ENCODE measurements around the gene PALB2.
A peak's percentile ranks its signal among the peaks of the same experiment; 100 is the strongest.
"Not testable (repeated sequence)": the region's sequence is repeated elsewhere in the genome, so short reads cannot be mapped to it uniquely, and the experiment has no call there.

Gene PALB2

DNA sequence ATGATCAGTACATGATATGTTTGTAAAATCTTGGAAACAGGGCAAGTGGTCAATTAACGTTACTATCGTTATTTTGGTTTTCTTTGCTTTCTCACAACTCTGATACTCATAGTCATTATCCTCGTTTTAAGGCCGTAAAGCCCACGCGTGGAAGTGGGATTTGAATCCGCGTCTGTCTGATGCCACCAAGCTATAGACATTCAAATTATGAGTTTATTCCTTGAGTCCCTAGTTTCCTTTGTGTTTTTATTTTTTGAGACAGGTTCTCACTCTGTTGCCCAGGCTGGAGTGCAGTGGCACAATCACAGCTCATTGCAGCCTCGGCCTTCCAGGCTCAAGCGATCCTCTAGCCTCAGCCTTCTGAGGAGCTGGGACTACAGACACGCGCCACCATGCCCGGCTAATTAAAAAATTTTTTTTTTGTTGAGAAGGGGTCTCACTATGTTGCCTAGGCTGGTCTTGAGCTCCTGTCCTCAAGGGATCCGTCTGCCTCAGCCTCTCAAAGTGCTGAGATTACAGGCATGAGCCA is 1.2 kb upstream of the PALB2 start:
- TF ChIP-seq, protein P1, sequence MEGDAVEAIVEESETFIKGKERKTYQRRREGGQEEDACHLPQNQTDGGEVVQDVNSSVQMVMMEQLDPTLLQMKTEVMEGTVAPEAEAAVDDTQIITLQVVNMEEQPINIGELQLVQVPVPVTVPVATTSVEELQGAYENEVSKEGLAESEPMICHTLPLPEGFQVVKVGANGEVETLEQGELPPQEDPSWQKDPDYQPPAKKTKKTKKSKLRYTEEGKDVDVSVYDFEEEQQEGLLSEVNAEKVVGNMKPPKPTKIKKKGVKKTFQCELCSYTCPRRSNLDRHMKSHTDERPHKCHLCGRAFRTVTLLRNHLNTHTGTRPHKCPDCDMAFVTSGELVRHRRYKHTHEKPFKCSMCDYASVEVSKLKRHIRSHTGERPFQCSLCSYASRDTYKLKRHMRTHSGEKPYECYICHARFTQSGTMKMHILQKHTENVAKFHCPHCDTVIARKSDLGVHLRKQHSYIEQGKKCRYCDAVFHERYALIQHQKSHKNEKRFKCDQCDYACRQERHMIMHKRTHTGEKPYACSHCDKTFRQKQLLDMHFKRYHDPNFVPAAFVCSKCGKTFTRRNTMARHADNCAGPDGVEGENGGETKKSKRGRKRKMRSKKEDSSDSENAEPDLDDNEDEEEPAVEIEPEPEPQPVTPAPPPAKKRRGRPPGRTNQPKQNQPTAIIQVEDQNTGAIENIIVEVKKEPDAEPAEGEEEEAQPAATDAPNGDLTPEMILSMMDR (conservative IDR thresholded peaks at IDR 0.05; ENCODE audit: low read length), result no peak
- no peak for DNase-seq (ENCODE audit: low read depth)

DNA sequence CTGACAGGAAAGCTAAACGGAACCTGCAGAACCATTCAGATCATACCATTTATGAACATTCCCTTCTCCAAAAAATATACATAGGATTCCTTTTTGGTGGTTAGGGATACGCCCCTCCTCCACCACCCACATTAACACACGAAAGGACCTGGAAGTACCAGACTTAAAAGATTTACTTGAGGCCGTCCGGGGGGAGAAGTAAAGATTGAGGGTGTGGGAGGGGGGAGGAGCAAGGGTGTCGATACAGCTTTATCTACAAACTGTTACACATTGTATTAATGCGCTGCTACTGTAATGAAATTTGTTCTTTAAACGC is 537 bp downstream of the PALB2 start:
- TF ChIP-seq, protein P1 (conservative IDR thresholded peaks at IDR 0.05; ENCODE audit: low read length), result no peak
- peak overlapping the region; percentile 81 for H3K4me3 ChIP-seq (ENCODE audit: low read length)
- peak; percentile 1 for DNase-seq (ENCODE audit: low read depth)

More for the DNA sequence above, 1.2 kb upstream of the PALB2 start:
- H3K4me3 ChIP-seq (ENCODE audit: low read length), result peak overlapping the region; percentile 81

DNA sequence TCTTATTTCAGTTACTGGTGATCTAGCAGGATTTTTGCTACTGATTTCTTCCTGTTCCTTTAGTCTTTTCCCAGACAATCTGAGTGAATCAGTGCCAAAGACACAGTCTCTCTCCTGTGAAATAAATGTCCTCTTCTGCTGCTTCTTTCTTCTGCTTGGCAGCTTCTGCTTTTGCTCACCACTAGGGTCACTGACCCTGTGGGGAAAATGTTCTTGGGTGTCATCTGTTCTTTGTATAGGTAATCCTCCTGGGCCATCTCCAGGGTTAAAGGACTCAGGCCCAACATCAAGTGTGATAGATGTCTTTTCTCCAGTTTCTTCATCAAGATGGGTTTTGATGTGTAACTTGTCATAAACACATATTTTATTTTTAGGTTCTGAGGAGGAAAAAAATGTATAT is 5.2 kb downstream of the PALB2 start:
- H3K4me3 ChIP-seq (ENCODE audit: low read length), result no peak overlapping the region
- DNase-seq (ENCODE audit: low read depth), result no peak
- TF ChIP-seq, protein P1 (conservative IDR thresholded peaks at IDR 0.05; ENCODE audit: low read length), result no peak

DNA sequence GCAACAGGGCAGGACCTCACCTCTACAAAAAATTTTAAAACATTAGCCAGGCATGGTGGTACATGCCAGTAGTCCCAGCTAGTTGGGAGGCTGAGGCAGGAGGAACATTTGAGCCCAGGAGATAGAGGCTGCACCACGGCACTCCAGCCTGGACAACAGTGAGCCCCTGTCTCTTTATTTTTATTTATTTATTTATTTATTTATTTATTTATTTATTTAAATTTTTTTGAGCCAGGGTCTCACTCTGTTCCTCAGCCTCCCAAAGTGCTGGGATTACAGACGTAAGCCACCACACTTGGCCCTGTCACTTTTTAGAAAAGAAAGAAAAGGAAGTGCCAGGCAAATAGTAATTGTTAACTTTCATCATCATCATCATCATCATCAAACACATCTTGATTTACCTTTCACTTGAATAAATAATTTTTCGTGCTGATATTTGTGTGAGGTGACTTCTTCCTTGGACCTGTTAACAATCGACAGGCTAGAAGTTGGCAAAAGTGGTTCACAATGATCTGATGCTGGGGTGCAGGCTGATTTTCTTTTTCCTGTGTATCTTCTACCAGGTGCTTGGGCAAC is 6.6 kb downstream of the PALB2 start:
- no peak for DNase-seq (ENCODE audit: low read depth)
- no peak overlapping the region for H3K4me3 ChIP-seq (ENCODE audit: low read length)
- TF ChIP-seq, protein P1 (conservative IDR thresholded peaks at IDR 0.05; ENCODE audit: low read length), result no peak

DNA sequence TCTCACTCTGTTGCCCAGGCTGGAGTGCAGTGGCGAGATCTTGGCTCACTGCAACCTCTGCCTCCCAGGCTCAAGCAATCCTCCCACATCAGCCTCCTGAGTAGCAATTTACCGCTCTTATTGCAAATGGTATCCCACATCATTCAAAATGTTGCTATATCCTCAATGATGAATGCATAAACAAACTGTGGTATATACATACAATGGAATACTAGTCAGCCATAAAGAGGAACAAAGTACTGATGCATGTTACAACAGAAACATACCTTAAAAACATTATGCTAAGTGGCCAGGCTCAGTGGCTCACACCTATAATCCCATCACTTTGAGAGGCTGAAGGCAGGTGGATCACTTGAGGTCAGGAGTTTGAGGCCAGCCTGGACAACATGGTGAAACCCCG is 9.2 kb downstream of the PALB2 start:
- not testable (repeated sequence) for DNase-seq (ENCODE audit: low read depth); H3K4me3 ChIP-seq (ENCODE audit: low read length)

DNA sequence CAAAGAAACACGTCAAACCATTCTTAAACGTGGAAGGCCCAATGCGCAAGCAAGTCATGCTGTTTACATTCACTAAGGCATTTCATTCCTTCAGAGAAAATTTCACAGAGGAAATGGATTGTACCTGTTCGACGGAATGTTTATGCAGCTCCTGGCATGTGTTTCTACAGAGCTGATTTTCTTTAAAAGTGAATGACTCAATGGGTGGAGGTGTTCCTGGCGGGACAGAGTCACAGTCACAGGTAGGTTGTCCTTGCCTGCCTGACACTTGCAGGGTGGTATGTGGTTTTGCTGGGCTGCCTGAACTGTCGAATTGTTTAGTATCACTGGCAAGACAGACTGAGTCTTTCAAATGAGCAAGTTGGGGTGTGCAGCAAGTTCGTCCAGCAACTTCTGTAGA is 11.6 kb downstream of the PALB2 start:
- TF ChIP-seq, protein P1 (conservative IDR thresholded peaks at IDR 0.05; ENCODE audit: low read length), result no peak
- no peak overlapping the region for H3K4me3 ChIP-seq (ENCODE audit: low read length)
- no peak for DNase-seq (ENCODE audit: low read depth)

DNA sequence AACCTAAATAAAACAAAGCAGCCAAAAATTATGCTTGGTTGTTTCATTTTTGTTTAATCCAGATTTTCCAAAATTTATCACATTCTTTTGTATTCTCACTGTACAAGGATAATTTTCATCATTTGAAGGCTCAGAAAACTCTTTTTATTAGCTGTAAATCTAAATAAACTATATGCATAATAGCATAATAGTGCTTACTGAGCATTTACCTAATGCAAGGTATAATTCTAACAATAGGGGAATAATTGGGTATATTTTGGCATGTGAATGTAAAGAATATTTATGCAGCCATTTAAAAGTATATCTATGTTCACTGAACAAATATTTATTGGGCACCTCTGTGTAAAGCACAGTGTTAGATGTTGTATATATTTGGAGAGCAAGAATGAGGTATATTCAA is 17.0 kb downstream of the PALB2 start:
- TF ChIP-seq, protein P1 (conservative IDR thresholded peaks at IDR 0.05; ENCODE audit: low read length), result no peak
- no peak overlapping the region for H3K4me3 ChIP-seq (ENCODE audit: low read length)
- no peak for DNase-seq (ENCODE audit: low read depth)

DNA sequence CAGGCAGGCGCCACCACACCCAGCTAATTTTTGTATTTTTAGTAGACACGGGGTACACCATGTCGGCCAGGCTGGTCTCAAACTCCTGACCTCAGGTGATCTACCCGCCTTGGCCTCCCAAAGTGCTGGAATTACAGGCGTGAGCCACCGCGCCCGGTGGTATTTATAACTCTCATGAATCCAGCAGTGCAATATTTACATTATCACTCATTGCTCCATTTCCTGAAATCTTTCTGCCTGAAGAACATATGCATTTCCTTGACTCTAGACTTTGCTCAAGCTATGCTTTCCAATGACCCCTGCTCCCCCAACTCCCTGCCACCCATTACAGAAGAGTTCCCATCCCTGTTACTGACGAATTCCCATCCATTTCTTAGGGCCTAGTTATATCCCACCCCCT is 25.3 kb downstream of the PALB2 start:
- no peak overlapping the region for H3K4me3 ChIP-seq (ENCODE audit: low read length)
- no peak for DNase-seq (ENCODE audit: low read depth)
- TF ChIP-seq, protein P1 (conservative IDR thresholded peaks at IDR 0.05; ENCODE audit: low read length), result no peak

Data from AG10803 (cell line).